ENCODE measurements around the gene SZT2.

DNA sequence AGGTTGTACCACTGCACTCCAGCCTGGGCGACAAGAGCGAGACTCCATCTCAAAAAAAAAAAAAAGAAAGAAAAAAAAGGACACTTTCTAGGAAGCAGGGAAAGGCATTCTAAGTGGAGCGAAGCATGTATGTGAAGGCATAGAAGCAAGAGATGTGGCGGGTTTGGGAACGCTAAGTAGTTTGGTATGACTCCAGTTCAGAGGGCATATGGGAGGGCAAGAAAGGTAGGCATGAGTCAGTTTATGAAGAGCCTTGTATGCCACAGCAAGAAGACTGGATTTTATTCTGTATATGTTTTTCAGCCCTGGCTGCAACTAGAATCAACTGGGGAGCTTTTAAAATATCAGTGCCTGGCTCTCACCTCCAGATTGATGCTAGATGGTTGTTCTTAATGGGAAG, 17.5 kb upstream of the SZT2 start:
- TF ChIP-seq, protein P1, sequence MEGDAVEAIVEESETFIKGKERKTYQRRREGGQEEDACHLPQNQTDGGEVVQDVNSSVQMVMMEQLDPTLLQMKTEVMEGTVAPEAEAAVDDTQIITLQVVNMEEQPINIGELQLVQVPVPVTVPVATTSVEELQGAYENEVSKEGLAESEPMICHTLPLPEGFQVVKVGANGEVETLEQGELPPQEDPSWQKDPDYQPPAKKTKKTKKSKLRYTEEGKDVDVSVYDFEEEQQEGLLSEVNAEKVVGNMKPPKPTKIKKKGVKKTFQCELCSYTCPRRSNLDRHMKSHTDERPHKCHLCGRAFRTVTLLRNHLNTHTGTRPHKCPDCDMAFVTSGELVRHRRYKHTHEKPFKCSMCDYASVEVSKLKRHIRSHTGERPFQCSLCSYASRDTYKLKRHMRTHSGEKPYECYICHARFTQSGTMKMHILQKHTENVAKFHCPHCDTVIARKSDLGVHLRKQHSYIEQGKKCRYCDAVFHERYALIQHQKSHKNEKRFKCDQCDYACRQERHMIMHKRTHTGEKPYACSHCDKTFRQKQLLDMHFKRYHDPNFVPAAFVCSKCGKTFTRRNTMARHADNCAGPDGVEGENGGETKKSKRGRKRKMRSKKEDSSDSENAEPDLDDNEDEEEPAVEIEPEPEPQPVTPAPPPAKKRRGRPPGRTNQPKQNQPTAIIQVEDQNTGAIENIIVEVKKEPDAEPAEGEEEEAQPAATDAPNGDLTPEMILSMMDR (IDR thresholded peaks at IDR 0.05; ENCODE audit: low read depth, low read length) = no peak
- TF ChIP-seq EZH2phosphoT487 (IDR thresholded peaks at IDR 0.05; ENCODE audit: low read depth) = no peak

All from OCI-LY3 (cell line).